ENCODE results near the gene NEO1.

Gene NEO1

GRCh38 chr15:73087098-73087497 lies 34.8 kb downstream of the NEO1 start:
- Histone ChIP-seq H3K27ac (ENCODE audit: low read length) (no peak overlapping the region), H3K4me1 (ENCODE audit: control insufficient read depth, low read depth, low read length) (no peaks in the 10 kb centered on the region)

GRCh38 chr15:73105064-73105463 lies 52.8 kb downstream of the NEO1 start:
- no peaks in the 10 kb centered on the region for H3K27me3 ChIP-seq (ENCODE audit: control insufficient read depth, insufficient read depth, low read length)
- H3K9me3 ChIP-seq (ENCODE audit: control insufficient read depth, low read depth, low read length) = no peaks in the 10 kb centered on the region
- no peak overlapping the region for H3K4me3 ChIP-seq (ENCODE audit: low read length)
- no peak overlapping the region for H3K27ac ChIP-seq (ENCODE audit: low read length)
- H3K36me3 ChIP-seq (ENCODE audit: control insufficient read depth, low read depth, low read length) = no peaks in the 10 kb centered on the region
- H3K4me1 ChIP-seq (ENCODE audit: control insufficient read depth, low read depth, low read length) = peaks cover 4% of the 10 kb centered on the region
- no peak overlapping the region for H3K9ac ChIP-seq (ENCODE audit: low read length)

More at GRCh38 chr15:73087098-73087497, 34.8 kb downstream of the NEO1 start:
- Histone ChIP-seq H3K9me3 (ENCODE audit: control insufficient read depth, low read depth, low read length) (no peaks in the 10 kb centered on the region), H3K36me3 (ENCODE audit: control insufficient read depth, low read depth, low read length) (no peaks in the 10 kb centered on the region), H3K9ac (ENCODE audit: low read length) (no peak overlapping the region), H3K27me3 (ENCODE audit: control insufficient read depth, insufficient read depth, low read length) (no peaks in the 10 kb centered on the region), H3K4me3 (ENCODE audit: low read length) (no peak overlapping the region)

DNA sequence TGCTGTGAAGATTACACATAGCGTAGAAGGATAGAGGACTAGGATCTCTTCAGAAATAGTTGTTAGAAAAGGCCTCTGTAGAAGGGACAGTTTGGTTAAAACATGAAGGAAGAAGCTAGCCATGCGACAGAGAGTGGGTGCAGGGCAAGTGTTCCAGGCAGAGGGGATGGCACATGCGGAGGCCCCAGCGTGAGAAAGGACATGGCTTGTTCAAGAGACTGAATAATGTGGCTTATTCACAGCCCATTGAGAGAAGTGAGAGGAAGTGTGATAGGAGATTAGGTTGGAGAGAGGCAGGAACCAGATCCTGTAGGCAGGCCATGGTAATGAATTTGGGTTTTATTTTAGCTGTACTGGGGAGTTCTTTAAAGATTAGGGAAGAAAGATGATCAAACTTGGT lies 56.4 kb downstream of the NEO1 start:
- H3K27me3 ChIP-seq (ENCODE audit: control insufficient read depth, insufficient read depth, low read length) = no peaks in the 10 kb centered on the region
- peaks cover 4% of the 10 kb centered on the region for H3K4me1 ChIP-seq (ENCODE audit: control insufficient read depth, low read depth, low read length)
- no peak overlapping the region for H3K4me3 ChIP-seq (ENCODE audit: low read length)
- H3K27ac ChIP-seq (ENCODE audit: low read length) = no peak overlapping the region
- no peak overlapping the region for H3K9ac ChIP-seq (ENCODE audit: low read length)
- no peaks in the 10 kb centered on the region for H3K9me3 ChIP-seq (ENCODE audit: control insufficient read depth, low read depth, low read length)
- no peaks in the 10 kb centered on the region for H3K36me3 ChIP-seq (ENCODE audit: control insufficient read depth, low read depth, low read length)

DNA sequence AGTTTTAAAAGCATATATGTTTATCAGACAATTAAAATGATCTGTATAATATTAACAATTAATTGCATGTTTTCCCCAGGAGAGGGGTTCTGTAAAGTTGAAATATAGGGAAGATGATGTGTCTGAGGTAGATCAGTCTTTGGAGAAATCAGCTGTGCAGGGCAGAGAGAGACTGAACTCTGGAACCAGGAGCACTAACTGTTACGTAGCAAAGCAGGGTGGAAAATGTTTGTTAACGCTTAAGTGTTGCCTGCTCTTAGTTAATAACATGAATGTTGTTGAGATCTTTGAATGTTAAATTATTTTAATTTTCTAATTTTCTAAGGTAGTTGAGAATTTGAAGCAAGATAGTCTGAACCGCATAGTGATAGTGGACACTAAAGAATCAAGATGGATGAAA lies 57.5 kb downstream of the NEO1 start:
- Histone ChIP-seq H3K9ac (ENCODE audit: low read length) (no peak overlapping the region), H3K9me3 (ENCODE audit: control insufficient read depth, low read depth, low read length) (no peaks in the 10 kb centered on the region), H3K36me3 (ENCODE audit: control insufficient read depth, low read depth, low read length) (no peaks in the 10 kb centered on the region), H3K27ac (ENCODE audit: low read length) (no peak overlapping the region), H3K27me3 (ENCODE audit: control insufficient read depth, insufficient read depth, low read length) (no peaks in the 10 kb centered on the region), H3K4me3 (ENCODE audit: low read length) (no peak overlapping the region), H3K4me1 (ENCODE audit: control insufficient read depth, low read depth, low read length) (peaks cover 8% of the 10 kb centered on the region)

GRCh38 chr15:73110201-73110600 lies 57.9 kb downstream of the NEO1 start:
- H3K4me3 ChIP-seq (ENCODE audit: low read length) = no peak overlapping the region
- H3K4me1 ChIP-seq (ENCODE audit: control insufficient read depth, low read depth, low read length) = peaks cover 8% of the 10 kb centered on the region
- no peak overlapping the region for H3K27ac ChIP-seq (ENCODE audit: low read length)
- no peak overlapping the region for H3K9ac ChIP-seq (ENCODE audit: low read length)
- H3K27me3 ChIP-seq (ENCODE audit: control insufficient read depth, insufficient read depth, low read length) = no peaks in the 10 kb centered on the region
- no peaks in the 10 kb centered on the region for H3K36me3 ChIP-seq (ENCODE audit: control insufficient read depth, low read depth, low read length)
- H3K9me3 ChIP-seq (ENCODE audit: control insufficient read depth, low read depth, low read length) = no peaks in the 10 kb centered on the region

- Histone ChIP-seq H3K27me3 (ENCODE audit: control insufficient read depth, insufficient read depth, low read length) (no peaks in the 10 kb centered on the region), H3K4me1 (ENCODE audit: control insufficient read depth, low read depth, low read length) (peaks cover 4% of the 10 kb centered on the region), H3K9me3 (ENCODE audit: control insufficient read depth, low read depth, low read length) (no peaks in the 10 kb centered on the region), H3K36me3 (ENCODE audit: control insufficient read depth, low read depth, low read length) (peaks cover 5% of the 10 kb centered on the region), H3K27ac (ENCODE audit: low read length) (no peak overlapping the region), H3K4me3 (ENCODE audit: low read length) (no peak overlapping the region), H3K9ac (ENCODE audit: low read length) (no peak overlapping the region)
Measured at GRCh38 chr15:73114064-73114463, 61.8 kb downstream of the NEO1 start.

GRCh38 chr15:73116164-73116563 lies 63.9 kb downstream of the NEO1 start:
- H3K9me3 ChIP-seq (ENCODE audit: control insufficient read depth, low read depth, low read length) = no peaks in the 10 kb centered on the region
- no peak overlapping the region for H3K4me3 ChIP-seq (ENCODE audit: low read length)
- no peaks in the 10 kb centered on the region for H3K27me3 ChIP-seq (ENCODE audit: control insufficient read depth, insufficient read depth, low read length)
- H3K4me1 ChIP-seq (ENCODE audit: control insufficient read depth, low read depth, low read length) = peaks cover 4% of the 10 kb centered on the region
- H3K9ac ChIP-seq (ENCODE audit: low read length) = no peak overlapping the region
- peaks cover 5% of the 10 kb centered on the region for H3K36me3 ChIP-seq (ENCODE audit: control insufficient read depth, low read depth, low read length)
- no peak overlapping the region for H3K27ac ChIP-seq (ENCODE audit: low read length)

DNA sequence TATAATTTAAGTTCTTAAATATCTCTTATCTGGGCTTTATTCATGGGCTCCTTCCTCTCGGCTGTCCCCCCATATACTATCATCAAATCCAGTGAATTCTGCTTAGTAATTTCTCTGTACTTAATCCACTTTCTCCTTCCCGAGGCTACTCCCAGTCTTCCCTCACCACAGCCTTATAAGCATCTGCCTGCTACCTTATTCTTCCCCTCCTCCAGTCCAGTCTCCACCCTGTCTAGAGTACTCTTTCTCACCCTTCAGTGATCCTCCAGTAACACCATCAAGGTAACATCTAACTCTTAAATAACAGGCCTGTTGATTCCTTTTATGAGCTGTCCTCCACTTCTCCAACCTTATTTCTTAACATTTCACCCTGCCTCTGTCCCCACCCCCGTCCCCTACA lies 65.8 kb downstream of the NEO1 start:
- Histone ChIP-seq H3K36me3 (ENCODE audit: control insufficient read depth, low read depth, low read length) (peaks cover 8% of the 10 kb centered on the region), H3K4me3 (ENCODE audit: low read length) (no peak overlapping the region), H3K9ac (ENCODE audit: low read length) (no peak overlapping the region), H3K27ac (ENCODE audit: low read length) (no peak overlapping the region), H3K4me1 (ENCODE audit: control insufficient read depth, low read depth, low read length) (peaks cover 4% of the 10 kb centered on the region), H3K27me3 (ENCODE audit: control insufficient read depth, insufficient read depth, low read length) (no peaks in the 10 kb centered on the region), H3K9me3 (ENCODE audit: control insufficient read depth, low read depth, low read length) (no peaks in the 10 kb centered on the region)

DNA sequence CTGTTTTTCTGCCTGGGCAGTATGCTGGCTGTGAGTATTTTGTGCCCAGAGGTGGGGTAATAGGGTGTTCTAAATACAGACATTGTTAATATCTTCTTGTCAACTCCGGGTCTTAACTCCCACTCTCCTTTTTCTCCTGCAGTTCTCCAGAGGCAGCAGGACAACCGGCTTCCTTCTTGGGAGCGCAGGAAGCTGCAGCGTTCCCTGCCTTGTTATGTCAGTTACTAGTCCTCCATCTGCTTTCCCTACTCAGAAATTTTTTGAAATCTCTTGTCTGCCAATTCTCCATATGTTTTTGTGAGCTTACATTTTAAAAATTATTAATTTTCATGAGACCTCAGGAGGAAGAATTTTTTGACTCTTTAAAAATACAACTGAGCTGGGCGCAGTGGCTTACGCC lies 67.2 kb downstream of the NEO1 start:
- Histone ChIP-seq H3K9me3 (ENCODE audit: control insufficient read depth, low read depth, low read length) (no peaks in the 10 kb centered on the region), H3K9ac (ENCODE audit: low read length) (no peak overlapping the region), H3K27me3 (ENCODE audit: control insufficient read depth, insufficient read depth, low read length) (no peaks in the 10 kb centered on the region), H3K36me3 (ENCODE audit: control insufficient read depth, low read depth, low read length) (peaks cover 19% of the 10 kb centered on the region), H3K27ac (ENCODE audit: low read length) (no peak overlapping the region), H3K4me1 (ENCODE audit: control insufficient read depth, low read depth, low read length) (no peaks in the 10 kb centered on the region), H3K4me3 (ENCODE audit: low read length) (no peak overlapping the region)

DNA sequence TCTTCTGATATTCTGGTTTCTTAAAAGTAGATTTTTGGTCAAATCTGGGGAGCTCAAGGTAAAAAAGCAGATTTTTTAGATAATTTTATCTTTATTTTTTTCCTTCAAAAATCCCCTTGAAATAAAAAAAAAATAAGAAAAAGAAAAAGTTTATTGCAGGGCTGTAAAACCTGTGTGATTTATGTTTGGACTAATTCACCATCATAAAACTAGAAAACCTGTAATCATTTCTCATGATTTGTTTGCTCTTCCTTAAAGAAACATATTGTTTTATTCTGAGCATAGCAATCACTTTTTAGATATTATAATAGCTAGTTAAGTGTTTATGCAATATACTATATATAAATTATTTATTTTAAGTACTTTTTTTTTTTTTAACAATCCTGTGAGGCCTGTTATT lies 68.0 kb downstream of the NEO1 start:
- Histone ChIP-seq H3K4me1 (ENCODE audit: control insufficient read depth, low read depth, low read length) (no peaks in the 10 kb centered on the region), H3K27ac (ENCODE audit: low read length) (no peak overlapping the region), H3K4me3 (ENCODE audit: low read length) (no peak overlapping the region), H3K9ac (ENCODE audit: low read length) (no peak overlapping the region), H3K9me3 (ENCODE audit: control insufficient read depth, low read depth, low read length) (no peaks in the 10 kb centered on the region), H3K27me3 (ENCODE audit: control insufficient read depth, insufficient read depth, low read length) (no peaks in the 10 kb centered on the region), H3K36me3 (ENCODE audit: control insufficient read depth, low read depth, low read length) (peaks cover 23% of the 10 kb centered on the region)

- no peak overlapping the region for H3K4me3 ChIP-seq (ENCODE audit: low read length)
- H3K9me3 ChIP-seq (ENCODE audit: control insufficient read depth, low read depth, low read length) = no peaks in the 10 kb centered on the region
- H3K27ac ChIP-seq (ENCODE audit: low read length) = no peak overlapping the region
- H3K36me3 ChIP-seq (ENCODE audit: control insufficient read depth, low read depth, low read length) = peaks cover 18% of the 10 kb centered on the region
- H3K4me1 ChIP-seq (ENCODE audit: control insufficient read depth, low read depth, low read length) = no peaks in the 10 kb centered on the region
- H3K9ac ChIP-seq (ENCODE audit: low read length) = no peak overlapping the region
- no peaks in the 10 kb centered on the region for H3K27me3 ChIP-seq (ENCODE audit: control insufficient read depth, insufficient read depth, low read length)
Measured at GRCh38 chr15:73125219-73125618, 73.0 kb downstream of the NEO1 start.

DNA sequence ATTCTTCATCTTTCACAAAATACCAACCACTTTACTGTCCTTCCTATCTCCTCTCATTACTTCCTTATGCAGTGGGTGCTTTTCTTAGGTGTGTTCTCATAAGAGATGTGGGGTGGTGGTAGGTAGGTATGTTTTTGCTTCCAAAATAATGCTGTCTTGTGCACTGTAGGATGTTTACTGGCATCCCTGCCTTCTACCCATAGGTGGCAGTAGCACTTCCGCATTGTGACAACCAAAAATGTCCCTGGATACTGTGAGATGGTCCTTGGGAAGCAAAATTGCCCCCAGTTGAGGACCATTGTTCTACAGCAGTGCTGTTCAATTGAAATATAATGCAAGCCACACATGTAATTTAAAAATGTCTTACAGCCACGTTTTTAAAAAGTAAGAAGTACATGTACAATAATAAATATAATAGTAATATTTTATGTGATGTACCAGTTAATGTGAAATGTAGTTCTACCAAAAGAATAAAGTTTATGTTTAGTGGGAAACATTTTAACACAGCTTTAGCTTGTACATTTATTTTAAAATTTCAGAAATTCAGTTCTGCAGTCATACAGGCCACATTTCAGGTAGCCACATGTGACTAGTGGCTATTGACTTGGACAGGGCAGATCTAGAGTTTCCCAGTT lies 75.2 kb downstream of the NEO1 start:
- no peaks in the 10 kb centered on the region for H3K4me1 ChIP-seq (ENCODE audit: control insufficient read depth, low read depth, low read length)
- H3K4me3 ChIP-seq (ENCODE audit: low read length) = no peak overlapping the region
- H3K27me3 ChIP-seq (ENCODE audit: control insufficient read depth, insufficient read depth, low read length) = no peaks in the 10 kb centered on the region

More for the DNA sequence above, 75.2 kb downstream of the NEO1 start:
- Histone ChIP-seq H3K36me3 (ENCODE audit: control insufficient read depth, low read depth, low read length) (peaks cover 17% of the 10 kb centered on the region), H3K9ac (ENCODE audit: low read length) (no peak overlapping the region), H3K27ac (ENCODE audit: low read length) (no peak overlapping the region), H3K9me3 (ENCODE audit: control insufficient read depth, low read depth, low read length) (no peaks in the 10 kb centered on the region)
